RWPE1 (cell line): Measurements from ENCODE around the gene FPGS.
"Not testable (repeated sequence)": the region's sequence is repeated elsewhere in the genome, so short reads cannot be mapped to it uniquely, and the experiment has no call there.

ENCODE experiments used
- CTCF ChIA-PET: fragments of 350-600 bp; sonication (Branson Sonifier 250); formaldehyde crosslinking; extraction: SDS; loops from one replicate; lab custom pipeline; 2021; lab: Yijun Ruan, JAX
- POLR2A ChIA-PET: fragments of 400-600 bp; formaldehyde crosslinking; extraction: SDS; loops from one replicate; lab custom pipeline; 2020; ENCODE audit warnings: antibody characterized with exemption; ENCODE audit not compliant: low non-redundant PET; lab: Yijun Ruan, JAX
- DNase-seq: peaks from one replicate; pipeline ENCODE4 v3.0.0; 2012; ENCODE audit warnings: low spot score
- H3K27ac ChIP-seq: fragments of 450-650 bp; 2 replicates; pipeline ENCODE4 v1.5.1; 2017
- TF ChIP-seq, protein P1 (sequence below): fragments of 450-650 bp; conservative IDR thresholded peaks from 2 replicates; pipeline ENCODE4 v1.5.1; 2017; ENCODE audit warnings: low read depth, mild to moderate bottlenecking

Gene FPGS

DNA sequence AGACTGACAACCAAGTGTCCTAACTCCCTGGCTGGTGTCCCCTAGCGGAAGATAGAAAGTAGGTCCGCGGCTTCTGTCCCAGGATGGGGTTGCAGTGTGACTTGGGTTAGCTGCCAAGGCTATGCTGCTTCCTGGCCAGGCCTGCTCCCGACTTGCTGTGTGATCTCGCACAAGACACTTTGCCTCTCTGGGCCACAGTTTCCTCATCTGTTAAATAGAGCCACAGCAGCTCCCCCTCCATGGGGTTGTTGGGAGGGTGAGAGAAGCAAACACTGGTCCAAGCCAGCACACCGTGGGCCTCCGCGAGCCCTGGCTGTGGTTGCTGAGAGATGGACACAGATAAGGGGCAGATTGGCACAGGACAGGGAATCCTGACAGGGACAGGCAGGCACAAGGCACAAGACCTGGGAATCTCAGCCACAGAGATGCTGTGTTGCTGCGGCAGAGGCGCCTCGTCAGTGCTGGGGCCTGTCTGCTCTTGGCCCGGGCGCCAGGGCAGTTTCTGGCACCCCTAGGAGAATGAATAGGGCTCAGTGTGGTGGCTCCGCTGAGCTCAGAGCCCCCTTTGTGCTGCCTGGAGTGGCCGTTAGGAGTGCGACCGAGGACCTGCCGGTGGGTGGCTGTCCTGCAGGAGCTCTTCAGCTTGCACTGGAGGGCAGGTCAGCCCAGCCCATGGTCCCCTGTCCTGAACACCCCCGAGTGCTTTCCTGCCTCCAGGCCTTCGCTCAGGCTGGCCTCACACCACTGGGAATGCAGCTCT is 22.4 kb upstream of the FPGS start:
- POLR2A ChIA-PET: interaction anchor here (1.1 kb wide), 1 partner anchor 9 kb away, joined by 3 read pairs; no protein-coding TSS in a partner anchor
- no peak for DNase-seq
- TF ChIP-seq, protein P1, sequence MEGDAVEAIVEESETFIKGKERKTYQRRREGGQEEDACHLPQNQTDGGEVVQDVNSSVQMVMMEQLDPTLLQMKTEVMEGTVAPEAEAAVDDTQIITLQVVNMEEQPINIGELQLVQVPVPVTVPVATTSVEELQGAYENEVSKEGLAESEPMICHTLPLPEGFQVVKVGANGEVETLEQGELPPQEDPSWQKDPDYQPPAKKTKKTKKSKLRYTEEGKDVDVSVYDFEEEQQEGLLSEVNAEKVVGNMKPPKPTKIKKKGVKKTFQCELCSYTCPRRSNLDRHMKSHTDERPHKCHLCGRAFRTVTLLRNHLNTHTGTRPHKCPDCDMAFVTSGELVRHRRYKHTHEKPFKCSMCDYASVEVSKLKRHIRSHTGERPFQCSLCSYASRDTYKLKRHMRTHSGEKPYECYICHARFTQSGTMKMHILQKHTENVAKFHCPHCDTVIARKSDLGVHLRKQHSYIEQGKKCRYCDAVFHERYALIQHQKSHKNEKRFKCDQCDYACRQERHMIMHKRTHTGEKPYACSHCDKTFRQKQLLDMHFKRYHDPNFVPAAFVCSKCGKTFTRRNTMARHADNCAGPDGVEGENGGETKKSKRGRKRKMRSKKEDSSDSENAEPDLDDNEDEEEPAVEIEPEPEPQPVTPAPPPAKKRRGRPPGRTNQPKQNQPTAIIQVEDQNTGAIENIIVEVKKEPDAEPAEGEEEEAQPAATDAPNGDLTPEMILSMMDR: no peak
- CTCF ChIA-PET: interaction anchor here (0.6 kb wide), 3 partner anchors 9 to 300 kb away, joined by 3 to 4 read pairs (median 3); no protein-coding TSS in a partner anchor
- H3K27ac ChIP-seq: peak overlapping the region; percentile 55

DNA sequence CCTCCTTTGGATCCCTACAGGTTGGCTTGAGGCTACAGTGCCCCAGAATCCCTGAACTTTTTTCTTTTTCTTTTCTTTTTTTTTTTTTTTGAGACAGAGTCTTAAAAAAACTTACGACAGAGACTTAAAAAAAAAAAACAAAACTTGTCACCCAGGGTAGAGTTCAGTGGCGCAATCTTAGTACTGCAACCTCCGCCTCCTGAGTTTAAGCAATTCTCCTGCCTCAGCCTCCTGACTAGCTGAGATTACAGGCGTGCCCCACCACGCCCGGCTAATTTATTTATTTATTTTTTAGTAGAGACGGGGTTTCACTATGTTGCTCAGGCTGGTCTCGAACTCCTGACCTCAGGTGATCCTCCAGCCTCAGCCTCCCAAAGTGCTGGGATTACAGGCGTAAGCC is 21.8 kb upstream of the FPGS start:
- ChIA-PET POLR2A (interaction anchor here (1.1 kb wide), 1 partner anchor 9 kb away, joined by 3 read pairs; no protein-coding TSS in a partner anchor), CTCF (interaction anchor here (0.6 kb wide), 2 partner anchors 10 to 65 kb away, joined by 3 to 4 read pairs; no protein-coding TSS in a partner anchor)
- peak overlapping the region; percentile 60 for H3K27ac ChIP-seq
- DNase-seq: not testable (repeated sequence)

DNA sequence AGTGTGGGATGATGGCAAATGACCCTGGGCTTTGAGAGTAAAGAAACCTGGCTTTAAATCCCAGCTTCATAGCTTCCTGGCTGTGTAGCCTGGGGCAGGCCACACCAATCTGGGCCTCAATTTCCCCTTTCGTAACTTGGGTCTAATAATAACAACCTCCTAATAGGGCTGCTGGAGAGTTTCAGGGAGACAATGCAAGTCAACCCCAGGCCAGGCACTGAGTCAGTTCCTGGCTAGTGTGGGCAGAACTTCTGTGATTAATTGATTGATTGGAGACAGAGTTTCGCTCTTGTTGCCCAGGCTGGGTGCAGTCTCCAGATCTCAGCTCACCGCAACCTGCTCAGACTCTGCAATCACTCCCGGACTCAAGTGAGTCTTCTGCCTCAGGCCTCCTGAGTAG is 20.9 kb upstream of the FPGS start:
- CTCF ChIA-PET: no interaction called here
- DNase-seq: no peak
- peak overlapping the region; percentile 60 for H3K27ac ChIP-seq
- TF ChIP-seq, protein P1: no peak
- POLR2A ChIA-PET: no interaction called here

DNA sequence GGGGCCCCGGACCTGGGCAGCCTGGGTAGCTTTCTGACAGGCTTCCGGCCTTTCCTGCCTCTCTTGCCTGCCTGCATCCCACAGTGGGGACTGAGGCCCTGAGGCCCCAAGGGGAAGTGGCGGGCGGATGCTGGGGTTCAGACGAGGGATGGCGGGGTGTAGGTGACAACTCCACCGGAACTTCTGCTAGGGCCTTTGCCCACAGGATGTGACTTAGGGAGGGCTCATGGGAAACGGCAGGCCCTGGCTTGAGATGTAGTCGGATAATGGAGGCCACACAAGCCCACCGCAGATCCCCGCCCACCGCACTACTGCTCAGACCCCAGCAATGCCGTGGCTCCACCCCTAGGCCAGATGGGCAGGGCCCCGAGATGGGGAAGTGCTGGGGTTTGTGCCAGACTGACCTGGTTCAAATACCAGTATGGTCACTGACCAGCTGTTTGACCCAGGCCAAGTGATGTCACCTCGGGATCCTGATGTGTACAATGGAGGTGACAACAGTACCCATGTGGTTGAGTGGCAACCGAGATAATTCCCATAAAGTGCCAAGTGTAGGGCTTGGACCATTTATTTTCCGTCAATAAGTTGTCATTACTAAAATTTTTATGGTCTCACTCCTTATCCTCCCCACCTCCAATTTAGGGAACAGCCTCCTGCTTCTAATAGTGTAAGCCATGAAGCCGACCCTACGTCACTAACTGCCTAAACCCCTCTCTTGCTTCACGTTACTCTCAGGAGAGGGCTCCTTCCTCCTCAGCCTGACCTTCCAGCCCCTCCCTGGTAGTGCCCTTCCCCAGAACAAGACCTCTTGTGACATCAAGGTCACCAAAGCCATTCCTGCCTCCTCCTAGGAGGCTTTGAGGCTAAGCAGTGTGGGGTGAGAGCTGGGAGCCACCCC is 19.3 kb upstream of the FPGS start:
- CTCF ChIA-PET: interaction anchor here (0.9 to 2.5 kb wide), 6 partner anchors 10 to 261 kb away, joined by 3 to 18 read pairs (median 4); partner anchors contain the start of gene TOR2A
- POLR2A ChIA-PET: interaction anchor here (0.6 to 0.8 kb wide), 3 partner anchors 46 to 49 kb away, joined by 3 to 8 read pairs (median 3); partner anchors contain the start of gene TOR2A
- peak overlapping the region; percentile 93 for H3K27ac ChIP-seq
- TF ChIP-seq, protein P1: no peak
- no peak for DNase-seq

DNA sequence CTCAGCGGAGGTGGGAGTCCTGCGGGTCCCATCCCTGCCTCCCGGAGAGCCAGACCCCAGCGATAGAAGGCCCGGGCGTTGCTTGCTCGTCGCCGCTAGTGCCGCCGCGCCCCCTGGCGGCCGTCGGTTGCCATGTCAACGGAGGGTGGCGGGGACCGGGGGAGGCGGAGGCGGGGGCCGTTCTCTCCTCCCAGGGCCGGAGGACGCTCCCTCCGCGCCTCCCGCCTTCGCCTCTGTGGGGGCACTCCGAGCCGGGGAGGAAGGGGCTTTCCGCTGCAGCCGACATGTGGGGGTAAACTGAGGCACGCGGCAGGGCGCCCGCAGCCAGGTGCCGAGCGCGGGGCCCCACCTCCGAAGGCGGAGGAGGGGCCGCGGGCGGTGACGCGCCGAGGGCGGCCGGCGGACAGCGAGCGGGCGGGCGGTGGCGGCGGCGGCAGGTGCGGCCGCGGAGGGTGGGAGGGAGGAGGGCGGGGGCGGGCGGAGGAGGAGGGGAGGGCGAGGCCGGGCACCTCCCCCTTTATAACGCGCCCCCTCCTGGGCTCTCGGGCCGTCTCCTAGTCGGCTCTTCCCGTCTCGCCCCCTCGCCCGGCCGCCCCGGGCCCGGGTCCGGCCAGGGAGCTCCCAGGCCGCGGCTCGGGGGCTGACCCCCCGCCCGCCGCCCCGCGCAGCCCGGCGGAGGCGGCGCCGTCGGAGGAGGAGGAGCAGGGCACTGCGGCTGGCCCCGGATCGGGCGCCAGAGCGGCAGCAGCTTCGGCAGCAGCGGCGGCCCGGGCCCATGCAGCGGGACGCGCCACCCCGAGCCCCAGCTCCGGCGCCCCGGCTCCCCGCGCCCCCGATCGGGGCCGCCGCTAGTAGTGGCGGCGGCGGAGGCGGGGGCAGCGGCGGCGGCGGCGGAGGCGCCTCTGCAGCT is 17.4 kb upstream of the FPGS start:
- TF ChIP-seq, protein P1: peak; percentile 98
- peak; percentile 97 for DNase-seq
- ChIA-PET CTCF (interaction anchor here (0.6 to 2.5 kb wide), 26 partner anchors 8 to 263 kb away, joined by 3 to 18 read pairs (median 4); partner anchors contain the start of gene TOR2A), POLR2A (interaction anchor here (0.5 to 1.6 kb wide), 5 partner anchors 12 to 99 kb away, joined by 3 to 8 read pairs (median 3); partner anchors contain the start of gene TOR2A)
- H3K27ac ChIP-seq: peak overlapping the region; percentile 93
